ENCODE results near the gene APOB. TPM values are rescaled to one million over a fixed set of nuclear protein-coding genes. Genes with fewer than 3 reads are reported as not detected.

The APOB gene
- total RNA-seq, 1 donor from 2014 or later, result 9.1 TPM

DNA sequence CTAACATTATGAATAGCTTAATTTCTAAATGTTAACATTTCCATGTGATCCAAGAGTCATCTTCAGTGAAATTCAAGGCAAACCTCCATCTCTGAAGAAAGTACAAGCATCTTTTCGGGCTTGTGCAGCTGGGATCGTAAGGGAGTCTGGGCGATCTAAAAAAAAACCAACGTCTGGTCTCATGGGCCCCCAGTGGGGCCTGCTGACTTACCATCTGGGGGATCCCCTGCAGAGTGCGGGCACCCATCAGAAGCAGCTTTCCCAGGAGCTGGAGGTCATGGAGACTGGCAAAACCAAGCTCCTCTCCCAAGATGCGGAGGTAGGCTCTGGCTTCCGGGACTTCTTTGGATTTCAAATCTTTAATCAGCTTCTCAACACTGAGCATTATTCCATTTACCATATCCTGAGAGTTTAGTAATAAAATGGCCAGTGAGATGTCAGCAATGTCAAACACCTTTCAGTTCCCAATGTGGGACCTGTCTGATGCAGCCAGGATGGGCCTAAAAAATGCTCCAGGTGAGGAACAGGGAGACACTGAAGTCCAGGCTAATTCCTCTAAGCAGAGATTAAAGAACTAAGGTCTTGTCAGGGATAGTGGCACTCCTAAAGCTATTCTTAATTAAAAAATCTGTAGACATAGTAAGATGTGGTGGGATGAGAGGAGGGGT is 19.0 kb downstream of the APOB start:
- TF ChIP-seq, protein P1, sequence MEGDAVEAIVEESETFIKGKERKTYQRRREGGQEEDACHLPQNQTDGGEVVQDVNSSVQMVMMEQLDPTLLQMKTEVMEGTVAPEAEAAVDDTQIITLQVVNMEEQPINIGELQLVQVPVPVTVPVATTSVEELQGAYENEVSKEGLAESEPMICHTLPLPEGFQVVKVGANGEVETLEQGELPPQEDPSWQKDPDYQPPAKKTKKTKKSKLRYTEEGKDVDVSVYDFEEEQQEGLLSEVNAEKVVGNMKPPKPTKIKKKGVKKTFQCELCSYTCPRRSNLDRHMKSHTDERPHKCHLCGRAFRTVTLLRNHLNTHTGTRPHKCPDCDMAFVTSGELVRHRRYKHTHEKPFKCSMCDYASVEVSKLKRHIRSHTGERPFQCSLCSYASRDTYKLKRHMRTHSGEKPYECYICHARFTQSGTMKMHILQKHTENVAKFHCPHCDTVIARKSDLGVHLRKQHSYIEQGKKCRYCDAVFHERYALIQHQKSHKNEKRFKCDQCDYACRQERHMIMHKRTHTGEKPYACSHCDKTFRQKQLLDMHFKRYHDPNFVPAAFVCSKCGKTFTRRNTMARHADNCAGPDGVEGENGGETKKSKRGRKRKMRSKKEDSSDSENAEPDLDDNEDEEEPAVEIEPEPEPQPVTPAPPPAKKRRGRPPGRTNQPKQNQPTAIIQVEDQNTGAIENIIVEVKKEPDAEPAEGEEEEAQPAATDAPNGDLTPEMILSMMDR (IDR thresholded peaks at IDR 0.05; ENCODE audit: borderline replicate concordance), result no peak
- no peak overlapping the region for H3K27ac ChIP-seq (replicated peaks)
- H3K4me3 ChIP-seq, result no peak overlapping the region
- no peaks in the 10 kb centered on the region for H3K27me3 ChIP-seq (ENCODE audit: low read depth)
- intact Hi-C loops (cut with micrococcal nuclease), result no loop called here
- no peaks in the 10 kb centered on the region for H3K9me3 ChIP-seq (replicated peaks)
- H3K4me1 ChIP-seq, result peaks cover 7% of the 10 kb centered on the region
- DNase-seq, result no peak
- peaks cover 44% of the 10 kb centered on the region for H3K36me3 ChIP-seq

DNA sequence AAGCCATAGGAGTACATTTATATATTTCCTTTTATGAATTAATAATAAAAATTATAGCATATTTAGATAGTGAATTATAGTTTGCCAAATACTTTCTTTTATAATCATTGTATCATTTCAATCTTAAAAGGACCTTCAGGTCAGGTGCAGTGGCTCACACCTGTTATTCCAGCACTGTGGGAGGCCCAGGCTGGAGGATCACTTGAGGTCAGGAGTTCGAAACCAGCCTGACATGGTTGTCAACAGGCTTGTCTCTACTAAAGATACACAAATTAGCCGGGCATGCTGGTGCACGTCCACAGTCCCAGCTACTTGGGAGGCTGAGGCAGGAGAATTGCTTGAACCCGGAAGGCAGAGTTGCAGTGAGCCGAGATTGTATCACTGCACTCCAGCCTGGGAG is 19.7 kb downstream of the APOB start:
- Histone ChIP-seq H3K4me3 (no peak overlapping the region), H3K27me3 (ENCODE audit: low read depth) (no peaks in the 10 kb centered on the region), H3K27ac (replicated peaks) (no peak overlapping the region), H3K9me3 (replicated peaks) (no peaks in the 10 kb centered on the region), H3K36me3 (peaks cover 39% of the 10 kb centered on the region), H3K4me1 (peaks cover 7% of the 10 kb centered on the region)
- TF ChIP-seq, protein P1 (IDR thresholded peaks at IDR 0.05; ENCODE audit: borderline replicate concordance), result no peak
- DNase-seq, result no peak
- intact Hi-C loops (cut with micrococcal nuclease), result no loop called here

DNA sequence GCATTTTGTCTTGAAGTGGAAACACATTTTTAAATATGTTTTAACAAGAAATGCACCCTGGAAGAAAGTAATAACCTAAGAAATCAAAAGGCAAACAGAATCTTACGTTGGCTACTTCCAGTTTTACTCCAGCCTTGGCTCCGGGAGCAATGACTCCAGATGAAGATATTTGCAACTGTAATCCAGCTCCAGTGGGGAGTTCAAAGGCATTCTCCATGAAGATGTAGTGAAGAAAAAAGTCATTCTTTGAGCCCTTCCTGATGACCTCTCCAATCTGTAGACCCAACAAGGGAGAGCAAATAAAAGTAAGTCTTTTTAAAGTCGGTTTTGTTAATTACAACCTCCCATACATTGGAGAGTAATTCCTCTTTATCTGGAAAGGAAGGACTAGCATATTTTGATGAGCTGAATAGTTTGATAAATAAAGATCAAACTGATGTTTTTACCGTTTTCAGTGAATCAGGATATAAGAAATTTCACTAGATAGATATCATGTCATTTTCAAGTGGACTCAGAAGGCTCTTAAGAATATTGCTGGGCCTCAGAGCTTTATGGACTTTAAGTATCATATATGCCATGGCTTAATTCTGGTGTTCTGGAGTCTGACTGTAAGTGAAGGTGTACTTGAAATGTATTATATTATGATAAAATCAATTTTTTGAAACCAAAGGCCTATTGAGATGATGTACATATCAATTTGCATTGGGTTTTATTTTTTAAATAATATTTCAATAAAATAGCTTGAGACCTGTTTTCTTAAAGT is 20.3 kb downstream of the APOB start:
- Histone ChIP-seq H3K27ac (replicated peaks) (no peak overlapping the region), H3K9me3 (replicated peaks) (no peaks in the 10 kb centered on the region), H3K36me3 (peaks cover 39% of the 10 kb centered on the region), H3K27me3 (ENCODE audit: low read depth) (no peaks in the 10 kb centered on the region), H3K4me1 (peaks cover 7% of the 10 kb centered on the region), H3K4me3 (no peak overlapping the region)
- TF ChIP-seq, protein P1 (IDR thresholded peaks at IDR 0.05; ENCODE audit: borderline replicate concordance), result no peak
- intact Hi-C loops (cut with micrococcal nuclease), result no loop called here
- no peak for DNase-seq

DNA sequence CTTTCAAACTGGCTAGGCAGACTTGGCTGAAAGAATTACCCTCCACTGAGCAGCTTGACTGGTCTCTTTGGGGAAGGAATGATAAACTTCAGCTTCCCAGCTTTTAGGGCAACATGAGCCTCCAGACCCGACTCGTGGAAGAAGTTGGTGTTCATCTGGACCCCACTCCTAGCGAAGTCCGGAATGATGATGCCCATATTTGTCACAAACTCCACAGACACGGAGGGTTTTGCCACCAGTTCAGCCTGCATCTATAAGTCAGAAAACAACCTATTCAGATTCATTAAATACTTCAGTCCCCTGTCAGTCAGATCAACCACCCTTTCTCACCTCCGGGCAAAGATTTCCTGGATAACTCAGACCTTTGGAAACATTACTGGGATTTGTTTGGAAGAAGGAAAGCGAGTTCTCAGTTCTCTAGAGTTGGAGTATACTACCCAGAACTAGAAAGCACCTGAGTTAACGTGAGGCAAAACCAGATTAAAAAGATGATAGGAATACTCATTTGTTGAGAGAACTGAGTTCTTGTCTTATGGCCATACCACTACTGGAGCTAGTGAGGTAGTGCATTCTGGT is 21.0 kb downstream of the APOB start:
- Histone ChIP-seq H3K27me3 (ENCODE audit: low read depth) (no peaks in the 10 kb centered on the region), H3K9me3 (replicated peaks) (no peaks in the 10 kb centered on the region), H3K4me3 (no peak overlapping the region), H3K36me3 (peaks cover 37% of the 10 kb centered on the region), H3K4me1 (peaks cover 7% of the 10 kb centered on the region), H3K27ac (replicated peaks) (no peak overlapping the region)
- no peak for DNase-seq
- TF ChIP-seq, protein P1 (IDR thresholded peaks at IDR 0.05; ENCODE audit: borderline replicate concordance), result no peak
- intact Hi-C loops (cut with micrococcal nuclease), result no loop called here

DNA sequence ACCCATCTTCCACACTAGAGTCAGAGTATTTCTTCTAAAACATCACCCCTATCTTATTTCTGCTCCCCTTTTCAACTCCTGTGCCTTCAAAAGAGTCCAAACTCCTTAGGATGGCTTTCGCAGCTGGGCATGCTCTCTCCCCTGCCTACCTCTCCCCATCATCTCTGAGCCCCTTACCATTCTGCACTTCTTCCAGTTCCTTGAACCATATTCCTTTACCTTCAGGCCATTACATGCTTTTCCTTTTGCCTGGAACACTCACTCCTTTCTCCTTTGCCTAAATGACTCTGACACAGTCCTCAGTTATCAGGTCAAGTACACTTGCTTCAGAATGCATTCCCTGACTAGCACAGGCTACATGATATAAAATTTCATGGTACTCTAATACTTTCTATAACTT is 22.4 kb downstream of the APOB start:
- Histone ChIP-seq H3K4me3 (no peak overlapping the region), H3K36me3 (peaks cover 37% of the 10 kb centered on the region), H3K4me1 (peaks cover 4% of the 10 kb centered on the region), H3K27ac (replicated peaks) (no peak overlapping the region), H3K27me3 (ENCODE audit: low read depth) (no peaks in the 10 kb centered on the region), H3K9me3 (replicated peaks) (no peaks in the 10 kb centered on the region)
- no peak for DNase-seq
- TF ChIP-seq, protein P1 (IDR thresholded peaks at IDR 0.05; ENCODE audit: borderline replicate concordance), result no peak
- intact Hi-C loops (cut with micrococcal nuclease), result no loop called here

Measured in left ventricle myocardium inferior (tissue), 1 donor.